ENCODE results near the gene EP400. TPM values are rescaled to one million over a fixed set of nuclear protein-coding genes. Genes with fewer than 3 reads are reported as not detected.

The EP400 gene
- total RNA-seq, 1 experiment from 2014 or later: 61.7 TPM

GRCh38 chr12:131920157-131920508 lies 29.6 kb upstream of the EP400 start:
- no peak overlapping the region for H3K9ac ChIP-seq (ENCODE audit: extremely low read depth, insufficient read length, low read length)
- H3K4ac ChIP-seq (ENCODE audit: low read depth, low read length): no peak overlapping the region
- WGBS (ENCODE audit: extremely low coverage, insufficient read length, low lambda C conversion rate): no CpG with 5 or more reads among the region's 14 CpGs
- H3K4me2 ChIP-seq (ENCODE audit: insufficient read depth, insufficient read length, low read length): no peak overlapping the region
- H3K79me1 ChIP-seq (ENCODE audit: insufficient read depth, low read depth, low read length, poor library complexity, severe bottlenecking): no peaks in the 10 kb centered on the region
- H3K56ac ChIP-seq (ENCODE audit: insufficient read length, low read depth, low read length): no peak overlapping the region
- H2BK12ac ChIP-seq (ENCODE audit: insufficient read length, low read depth, low read length): no peak overlapping the region
- H2BK120ac ChIP-seq (ENCODE audit: low read depth, low read length, poor library complexity, severe bottlenecking): no peak overlapping the region
- no peak overlapping the region for H3K23ac ChIP-seq (ENCODE audit: insufficient read length, low read depth, low read length)
- no peak overlapping the region for H4K5ac ChIP-seq (ENCODE audit: insufficient read length, low read depth, low read length)
- H3K27me3 ChIP-seq (ENCODE audit: insufficient read depth, low read length): no peaks in the 10 kb centered on the region
- H4K91ac ChIP-seq (ENCODE audit: insufficient read length, low read depth, low read length): no peak overlapping the region
- Mint-ChIP-seq H3K27me3 (ENCODE audit: low read depth) (no peaks in the 10 kb centered on the region), H3K4me3 (no peak overlapping the region), H3K36me3 (ENCODE audit: insufficient read depth in 1 of 3, low read depth in 3 of 3) (peaks cover 6 to 40% (median 29%) of the 10 kb centered on the region in 3 experiments), H3K27ac (no peak overlapping the region; a peak in 1 of 7 replicates), H3K9me3 (no peaks in the 10 kb centered on the region; a peak in 1 of 5 replicates), H3K4me1 (no peaks in the 10 kb centered on the region)
- no peaks in the 10 kb centered on the region for H3K23me2 ChIP-seq (ENCODE audit: insufficient read length, low read depth, low read length, poor library complexity, severe bottlenecking)
- TF ChIP-seq CTCF (conservative IDR thresholded peaks at IDR 0.05): no peak
- no peak overlapping the region for H2AK5ac ChIP-seq (ENCODE audit: insufficient read length, low read length)
- H2AFZ ChIP-seq (ENCODE audit: low read length): no peak overlapping the region
- no peaks in the 10 kb centered on the region for H3K79me2 ChIP-seq (ENCODE audit: insufficient read depth, low read length)
- no peak overlapping the region for H3K27ac ChIP-seq (ENCODE audit: insufficient read length, low read depth, low read length)
- H4K8ac ChIP-seq (replicated peaks; ENCODE audit: insufficient read length, low read depth, low read length): no peak overlapping the region
- no peaks in the 10 kb centered on the region for H3K9me3 ChIP-seq (ENCODE audit: control insufficient read depth, low read depth, low read length)
- H3K14ac ChIP-seq (ENCODE audit: insufficient read depth, low read length): no peak overlapping the region
- no peak overlapping the region for H2BK5ac ChIP-seq (ENCODE audit: insufficient read length, low read length)
- DNase-seq: no peak
- peaks cover under 1% of the 10 kb centered on the region for H4K20me1 ChIP-seq (ENCODE audit: control insufficient read depth, insufficient read depth, insufficient read length)
- no peak overlapping the region for H2BK20ac ChIP-seq (ENCODE audit: low read depth, low read length, poor library complexity, severe bottlenecking)
- H3K18ac ChIP-seq (ENCODE audit: insufficient read length, low read depth, low read length): no peak overlapping the region
- no peaks in the 10 kb centered on the region for H3K4me1 ChIP-seq (ENCODE audit: insufficient read depth, low read length)
- H3T11ph ChIP-seq (ENCODE audit: low read length): no peak overlapping the region
- no peak overlapping the region for H2BK15ac ChIP-seq (ENCODE audit: low read depth, low read length)
